HepG2 (cell line): ENCODE results near the gene CER1. TPM values are rescaled to one million over a fixed set of nuclear protein-coding genes. Genes with fewer than 3 reads are reported as not detected.

Source experiments
- ATAC-seq: fragments of 200-7000 bp; cut with Tn5 transposase; 3 replicates; pipeline ENCODE4 v1.9.1; 2020; ENCODE audit warnings: mild to moderate bottlenecking, moderate library complexity
- BruUV-seq: library from RNA; stranded (reverse); fragments of 400-500 nt; replicated peaks from 2 replicates; lab custom pipeline; 2021; lab: Mats Ljungman, UMichigan
- CTCF ChIA-PET: fragments of 300-600 bp; formaldehyde crosslinking; extraction: SDS; loops from one replicate; lab custom pipeline; 2021; ENCODE audit warnings: low total read pairs, inconsistent platforms, low intra/inter-chr PET ratio; lab: Yijun Ruan, JAX
- POLR2A ChIA-PET: fragments of 350-600 bp; sonication (Branson Sonifier 250); formaldehyde crosslinking; loops from one replicate; lab custom pipeline; 2020; ENCODE audit warnings: antibody characterized with exemption, inconsistent platforms; lab: Yijun Ruan, JAX
- DNase-seq: peaks from one replicate; pipeline ENCODE4 v3.0.0-alpha.2; 2015; ENCODE audit warnings: low spot score
- FAIRE-seq: peaks from 3 replicates; lab custom pipeline; 2011; peaks lifted over from hg19 to GRCh38; lab: Jason Lieb, UNC
- H2AFZ ChIP-seq: one replicate; pipeline ENCODE4 v1.6.1; 2011; ENCODE audit warnings: low read length, inconsistent platforms
- H3K27ac ChIP-seq: fragments of 300-600 bp; 3 replicates; pipeline ENCODE4 v1.8.0; 2011; ENCODE audit warnings: mixed run types, mild to moderate bottlenecking, mixed read lengths, low read length, inconsistent platforms; ENCODE audit not compliant: insufficient read depth; ENCODE audit errors: extremely low read length
- H3K27me3 ChIP-seq, 2 experiments: fragments of 200-600 bp in 1 of 2; 2 replicates in 1 of 2; 3 replicates in 1 of 2; pipeline versions ENCODE4 v1.6.0 to v1.8.0; 2011; ENCODE audit warnings: low read length in 2 of 2, mild to moderate bottlenecking in 2 of 2, moderate library complexity in 2 of 2, inconsistent platforms in 1 of 2; ENCODE audit not compliant: insufficient read depth in 2 of 2, control insufficient read depth in 1 of 2
- H3K36me3 ChIP-seq, 2 experiments: fragments of 200-600 bp in 1 of 2; replicated peaks in 1 of 2; 2 replicates in 1 of 2; 3 replicates in 1 of 2; pipeline versions ENCODE4 v1.5.1 to v1.8.0; 2011; ENCODE audit warnings: low read length in 2 of 2, inconsistent platforms in 1 of 2; ENCODE audit not compliant: insufficient read depth in 2 of 2, control insufficient read depth in 1 of 2
- H3K4me1 ChIP-seq: 2 replicates; pipeline ENCODE4 v1.5.1; 2012; ENCODE audit warnings: low read length, inconsistent platforms; ENCODE audit not compliant: insufficient read depth
- H3K4me2 ChIP-seq: 2 replicates; pipeline ENCODE4 v1.6.0; 2011; ENCODE audit warnings: low read depth, low read length, inconsistent platforms
- H3K4me3 ChIP-seq, 3 experiments: fragments of 200-600 bp in 1 of 3; sonication (generic), shearing (Covaris generic) in 1 of 3; replicated peaks in 1 of 3; 2 replicates each; pipeline ENCODE4 v1.5.1; 2011 to 2016; ENCODE audit warnings: low read length in 3 of 3, inconsistent platforms in 2 of 3, low read depth in 2 of 3, mild to moderate bottlenecking in 2 of 3, control low read depth in 1 of 3, mixed read lengths in 1 of 3; ENCODE audit not compliant: insufficient read depth in 1 of 3
- H3K79me2 ChIP-seq: one replicate; pipeline ENCODE4 v1.6.1; 2011; ENCODE audit warnings: low read length, inconsistent platforms; ENCODE audit not compliant: insufficient read depth
- H3K9ac ChIP-seq: 2 replicates; pipeline ENCODE4 v1.6.0; 2011; ENCODE audit warnings: mild to moderate bottlenecking, low read depth, low read length, inconsistent platforms; ENCODE audit not compliant: insufficient read depth
- H3K9me3 ChIP-seq: 2 replicates; pipeline ENCODE4 v1.5.1; 2012; ENCODE audit warnings: mild to moderate bottlenecking, low read length
- H4K20me1 ChIP-seq: 2 replicates; pipeline ENCODE4 v1.6.0; 2011; ENCODE audit warnings: inconsistent platforms, mild to moderate bottlenecking, low read length, moderate library complexity; ENCODE audit not compliant: insufficient read depth
- AGO2 ChIP-seq: fragments of 200-400 bp; formaldehyde crosslinking; optimal IDR thresholded peaks from 2 replicates; pipeline ENCODE3; 2017; ENCODE audit warnings: mild to moderate bottlenecking, low read depth, low read length, moderate library complexity
- E2F5 ChIP-seq: sonication (generic); formaldehyde crosslinking; conservative IDR thresholded peaks from 2 replicates; pipeline ENCODE4 v1.4.0; 2020; ENCODE audit warnings: missing genetic modification reagents
- IRF1 ChIP-seq: sonication (generic); formaldehyde crosslinking; IDR thresholded peaks from 2 replicates; pipeline ENCODE4 v1.4.0; 2020; ENCODE audit warnings: low read depth, mild to moderate bottlenecking, missing genetic modification reagents
- MAFF ChIP-seq: IDR thresholded peaks from 2 replicates; pipeline ENCODE4 v1.6.1; 2011; ENCODE audit warnings: low read depth, low read length, improper control_type of control experiment
- MAFK ChIP-seq, 2 experiments: IDR thresholded peaks in 1 of 2; conservative IDR thresholded peaks in 1 of 2; 2 replicates each; pipeline ENCODE4 v1.6.1; 2011; ENCODE audit warnings: improper control_type of control experiment in 2 of 2, low read length in 2 of 2
- PAWR ChIP-seq: sonication (generic); formaldehyde crosslinking; IDR thresholded peaks from 2 replicates; pipeline ENCODE4 v1.4.0; 2020; ENCODE audit warnings: missing genetic modification reagents, mild to moderate bottlenecking, borderline replicate concordance
- RBM22 ChIP-seq: fragments of 200-400 bp; formaldehyde crosslinking; optimal IDR thresholded peaks from 2 replicates; pipeline ENCODE3; 2017; ENCODE audit warnings: mild to moderate bottlenecking, low read length, moderate library complexity
- REXO4 ChIP-seq: sonication (generic); formaldehyde crosslinking; IDR thresholded peaks from 2 replicates; pipeline ENCODE4 v1.8.0; 2022; ENCODE audit warnings: missing genetic modification reagents, mild to moderate bottlenecking, borderline replicate concordance
- ZNF713 ChIP-seq: sonication (generic); formaldehyde crosslinking; IDR thresholded peaks from 2 replicates; pipeline ENCODE4 v1.4.0; 2020; ENCODE audit warnings: mild to moderate bottlenecking, missing genetic modification reagents
- ZNF782 ChIP-seq: sonication (generic); formaldehyde crosslinking; IDR thresholded peaks from 2 replicates; pipeline ENCODE4 v1.4.0; 2020; ENCODE audit warnings: missing genetic modification reagents, mild to moderate bottlenecking, borderline replicate concordance
- WGBS: methylation state at CpG from one replicate; pipeline ENCODE4 v1.1.6; 2017; ENCODE audit warnings: low lambda C conversion rate; 5-methylcytosine and 5-hydroxymethylcytosine counted together
- in situ Hi-C: cut with HindIII; loops from 2 replicates; pipeline ENCODE4 v1.10.0; 2017; ENCODE audit warnings: low pct_unique_long_range_greater_than_20kb; ENCODE audit not compliant: extremely low pct_ligation_motif_present
- intact Hi-C: fragments of 100-400 bp; cut with micrococcal nuclease; formaldehyde crosslinking; loops from one replicate; pipeline ENCODE4 v1.10.0; 2022; ENCODE audit not compliant: unreplicated experiment
- polyA plus RNA-seq, 8 experiments: library from polyadenylated mRNA; depleted of rRNA in 3 of 8; stranded (reverse) in 7 of 8; unstranded in 1 of 8; fragments of >200 nt; fragmentation: Illumina TruSeq in 4 of 8; extraction: Trizol in 4 of 8; gene quantifications; 2 replicates each; pipeline versions ENCODE4 v1.2.1 to v1.2.3, GENCODE V29; 2011 to 2016; ENCODE audit warnings: low read depth in 4 of 8, missing spikeins in 1 of 8, mixed read lengths in 1 of 8; ENCODE audit not compliant: insufficient read depth in 1 of 8
- total RNA-seq, 5 experiments: library from RNA; depleted of rRNA; stranded (reverse); fragments of >200 nt; fragmentation: Illumina TruSeq; extraction: Trizol; gene quantifications; 2 replicates each; pipeline ENCODE4 v1.2.3, GENCODE V29; 2016; ENCODE audit warnings: low read depth in 1 of 5

Gene CER1
- total and polyA plus RNA-seq, 2 of the 13 experiments (the other 11 are each of a cell fraction or from before 2014, with no cell fraction given), result 0.18 TPM; not detected in 1

- no peak for TF ChIP-seq ZNF782 (CRISPR knock-in tag)
Observed at GRCh38 chr9:14744768-14745167, 22.2 kb upstream of the CER1 start (continued).

GRCh38 chr9:14741369-14741768 is 18.8 kb upstream of the CER1 start:
- POLR2A ChIA-PET, result no interaction called here
- H3K9ac ChIP-seq, result no peak overlapping the region

GRCh38 chr9:14733133-14733532 is 10.6 kb upstream of the CER1 start:
- ATAC-seq (no peak), DNase-seq (no peak)
- Histone ChIP-seq H3K9me3 (no peaks in the 10 kb centered on the region), H3K36me3 (peaks cover 2 to 31% of the 10 kb centered on the region in 2 experiments), H4K20me1 (no peaks in the 10 kb centered on the region), H3K27me3 (no peaks in the 10 kb centered on the region), H3K4me1 (no peaks in the 10 kb centered on the region), H3K4me3 (no peak overlapping the region), H3K9ac (no peak overlapping the region), H2AFZ (no peak overlapping the region)
- POLR2A ChIA-PET, result no interaction called here
- in situ Hi-C loops, result no loop called here
- BruUV-seq, result no TSS peak
- WGBS, result 79% methylated on average over 5 of the region's 5 CpGs
- CTCF ChIA-PET, result no interaction called here
- TF ChIP-seq MAFF (peak; percentile 92), MAFK (conservative IDR thresholded peaks at IDR 0.05 in 1 of 2, IDR thresholded peaks at IDR 0.05 in 1 of 2; ENCODE audit: low read length in 2 of 2) (peak; percentile 93 to 95), AGO2 (peak; percentile 40), PAWR (CRISPR knock-in tag) (no peak), ZNF713 (no peak), IRF1 (CRISPR knock-in tag) (no peak), E2F5 (no peak)
- TF ChIP-seq, all 625 proteins: peak for 3
- intact Hi-C loops, result no loop called here
- no peak for FAIRE-seq
- Histone ChIP-seq H3K4me2 (no peak overlapping the region), H3K79me2 (no peaks in the 10 kb centered on the region), H3K27ac (no peak overlapping the region)

More at GRCh38 chr9:14741369-14741768, 18.8 kb upstream of the CER1 start:
- H3K79me2 ChIP-seq, result no peaks in the 10 kb centered on the region
- intact Hi-C loops (no loop called here), in situ Hi-C loops (no loop called here)
- peaks cover 4 to 70% of the 10 kb centered on the region in 2 experiments for H3K36me3 ChIP-seq
- H3K27ac ChIP-seq, result no peak overlapping the region
- 91% methylated on average over 3 of the region's 3 CpGs for WGBS
- BruUV-seq, result no TSS peak
- no peaks in the 10 kb centered on the region for H3K9me3 ChIP-seq
- CTCF ChIA-PET, result no interaction called here
- TF ChIP-seq REXO4 (CRISPR knock-in tag) (no peak), RBM22 (peak; percentile 81)
- H2AFZ ChIP-seq, result no peak overlapping the region
- H4K20me1 ChIP-seq, result no peaks in the 10 kb centered on the region
- no peaks in the 10 kb centered on the region for H3K27me3 ChIP-seq
- no peak overlapping the region for H3K4me3 ChIP-seq
- FAIRE-seq, result no peak
- no peak for DNase-seq
- H3K4me2 ChIP-seq, result no peak overlapping the region
- no peaks in the 10 kb centered on the region for H3K4me1 ChIP-seq
- no peak for ATAC-seq
